AG04449 (cell line): ENCODE results near the gene CPNE9.

Source experiments
- CTCF ChIA-PET: fragments of 350-600 bp; formaldehyde crosslinking; extraction: SDS; loops from one replicate; lab custom pipeline; 2021; ENCODE audit warnings: antibody characterized with exemption; lab: Yijun Ruan, JAX
- POLR2A ChIA-PET: fragments of 400-600, 350-600 bp; formaldehyde crosslinking; extraction: SDS; loops from one replicate; lab custom pipeline; 2020; ENCODE audit warnings: antibody characterized with exemption, inconsistent platforms; lab: Yijun Ruan, JAX
- DNase-seq: peaks from one replicate; pipeline ENCODE4 v3.0.0-alpha.2; 2010; ENCODE audit warnings: low read depth, low spot score
- H3K4me3 ChIP-seq: 2 replicates; pipeline ENCODE4 v1.5.1; 2011; ENCODE audit warnings: low read depth, mild to moderate bottlenecking, control low read depth, low read length
- TF ChIP-seq, protein P1 (sequence below): IDR thresholded peaks from one replicate; pipeline ENCODE4 v1.5.1; 2011; ENCODE audit warnings: mild to moderate bottlenecking, moderate library complexity, low read length, control low read depth, inconsistent platforms; ENCODE audit not compliant: insufficient read depth; ENCODE audit errors: missing control alignments

The CPNE9 gene

DNA sequence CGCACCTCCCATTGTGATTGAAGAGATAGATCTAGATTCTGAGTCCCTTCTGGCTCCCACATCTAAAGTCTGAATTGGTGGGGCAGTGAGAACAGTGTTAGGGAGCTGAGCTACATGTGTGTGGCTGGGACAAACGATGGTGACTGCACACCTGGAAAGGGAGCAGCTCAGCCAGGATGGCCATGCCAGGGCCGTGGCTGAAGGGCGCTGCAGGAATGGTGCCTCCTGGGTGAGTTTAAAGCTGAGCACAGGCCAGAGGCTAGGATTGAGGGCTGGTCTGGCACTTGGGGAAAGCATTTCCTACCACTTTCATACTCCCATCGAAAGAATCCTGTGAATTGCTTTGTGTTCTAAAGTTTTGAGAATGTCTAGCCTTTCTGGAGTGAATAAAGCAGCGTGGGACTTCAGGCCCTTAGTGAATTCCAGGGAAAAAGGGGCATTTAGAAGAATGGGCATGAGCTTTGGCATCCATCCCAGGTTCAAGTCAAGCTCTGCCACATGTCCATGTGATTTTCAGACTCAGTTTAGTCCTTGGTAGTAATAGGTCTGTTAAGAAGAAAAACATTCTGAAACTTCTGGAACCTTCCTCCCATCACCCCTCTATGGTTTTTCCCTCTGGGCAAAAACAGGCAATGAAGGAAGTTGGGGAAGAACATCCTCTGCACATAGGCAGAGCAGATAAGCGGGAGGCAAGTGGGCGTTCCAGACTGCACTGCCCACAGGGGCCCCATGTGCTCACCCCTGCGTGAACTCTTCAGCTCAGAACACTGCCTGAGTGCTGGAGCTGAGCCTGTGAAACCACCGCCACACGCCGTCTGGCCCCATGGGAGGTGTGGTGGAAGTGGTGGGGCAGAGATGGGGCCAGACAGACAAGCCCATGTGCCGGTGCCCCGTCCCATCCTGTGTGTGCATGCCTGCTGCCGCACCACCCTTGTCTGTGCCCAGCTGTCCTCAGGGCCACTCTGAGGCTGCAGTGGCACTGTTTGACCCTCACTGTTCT, 12.9 kb upstream of the CPNE9 start:
- TF ChIP-seq, protein P1, sequence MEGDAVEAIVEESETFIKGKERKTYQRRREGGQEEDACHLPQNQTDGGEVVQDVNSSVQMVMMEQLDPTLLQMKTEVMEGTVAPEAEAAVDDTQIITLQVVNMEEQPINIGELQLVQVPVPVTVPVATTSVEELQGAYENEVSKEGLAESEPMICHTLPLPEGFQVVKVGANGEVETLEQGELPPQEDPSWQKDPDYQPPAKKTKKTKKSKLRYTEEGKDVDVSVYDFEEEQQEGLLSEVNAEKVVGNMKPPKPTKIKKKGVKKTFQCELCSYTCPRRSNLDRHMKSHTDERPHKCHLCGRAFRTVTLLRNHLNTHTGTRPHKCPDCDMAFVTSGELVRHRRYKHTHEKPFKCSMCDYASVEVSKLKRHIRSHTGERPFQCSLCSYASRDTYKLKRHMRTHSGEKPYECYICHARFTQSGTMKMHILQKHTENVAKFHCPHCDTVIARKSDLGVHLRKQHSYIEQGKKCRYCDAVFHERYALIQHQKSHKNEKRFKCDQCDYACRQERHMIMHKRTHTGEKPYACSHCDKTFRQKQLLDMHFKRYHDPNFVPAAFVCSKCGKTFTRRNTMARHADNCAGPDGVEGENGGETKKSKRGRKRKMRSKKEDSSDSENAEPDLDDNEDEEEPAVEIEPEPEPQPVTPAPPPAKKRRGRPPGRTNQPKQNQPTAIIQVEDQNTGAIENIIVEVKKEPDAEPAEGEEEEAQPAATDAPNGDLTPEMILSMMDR: no peak
- H3K4me3 ChIP-seq: no peak overlapping the region
- CTCF ChIA-PET: interaction anchor here (1.4 kb wide), 1 partner anchor 14 kb away, joined by 4 read pairs; no protein-coding TSS in a partner anchor
- DNase-seq: no peak
- POLR2A ChIA-PET: no interaction called here

DNA sequence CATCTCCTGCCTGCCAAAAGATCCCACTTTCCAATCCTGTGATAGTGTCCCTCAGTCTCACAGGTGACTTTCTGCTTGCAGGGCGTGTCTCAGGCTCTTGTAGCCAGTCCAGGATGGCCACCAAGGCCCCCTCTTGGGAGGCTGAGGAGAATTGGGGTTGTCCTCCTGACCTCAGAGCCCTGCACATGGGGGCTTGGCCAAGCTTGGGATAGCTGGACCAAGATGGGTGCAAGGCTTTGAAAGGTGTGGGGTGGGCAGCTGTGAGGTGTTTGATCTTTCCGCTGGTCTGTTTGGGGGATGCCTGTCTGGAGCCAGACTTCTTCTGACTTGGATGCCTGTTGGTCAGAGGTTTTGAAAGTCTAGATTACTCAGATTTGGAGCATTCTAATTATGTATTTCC, 12.0 kb upstream of the CPNE9 start:
- ChIA-PET POLR2A (no interaction called here), CTCF (interaction anchor here (1.1 kb wide), 1 partner anchor 24 kb away, joined by 3 read pairs; no protein-coding TSS in a partner anchor)
- H3K4me3 ChIP-seq: no peak overlapping the region
- DNase-seq: no peak
- TF ChIP-seq, protein P1: no peak

DNA sequence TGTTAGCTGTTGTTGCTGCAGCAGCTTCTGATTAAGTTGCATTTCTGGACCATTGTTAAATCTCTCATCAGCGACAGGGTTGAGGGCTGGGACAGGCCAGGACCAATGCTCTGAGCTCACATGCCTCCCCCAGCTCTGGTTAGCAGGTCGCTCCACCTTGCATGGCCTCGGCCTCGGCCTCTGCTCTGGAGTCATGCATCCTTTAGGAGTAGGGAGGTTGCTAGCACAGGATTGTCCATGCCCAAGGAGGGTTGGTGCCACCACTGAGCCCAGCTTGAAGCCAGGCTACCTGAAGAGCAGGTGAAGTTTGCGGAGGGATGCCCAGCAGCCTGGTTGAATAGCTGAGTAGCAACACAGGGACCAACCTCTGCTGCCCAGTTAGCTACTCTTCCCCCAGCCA, 11.2 kb upstream of the CPNE9 start:
- TF ChIP-seq, protein P1: no peak
- H3K4me3 ChIP-seq: no peak overlapping the region
- POLR2A ChIA-PET: no interaction called here
- CTCF ChIA-PET: interaction anchor here (0.9 to 1.1 kb wide), 2 partner anchors 9 to 23 kb away, joined by 3 read pairs; no protein-coding TSS in a partner anchor
- DNase-seq: no peak

GRCh38 chr3:9695345-9695744, 8.3 kb upstream of the CPNE9 start:
- POLR2A ChIA-PET: interaction anchor here (0.6 kb wide), 1 partner anchor 307 kb away, joined by 4 read pairs; no protein-coding TSS in a partner anchor

GRCh38 chr3:9695746-9696145, 7.9 kb upstream of the CPNE9 start:
- ChIA-PET POLR2A (interaction anchor here (0.6 kb wide), 1 partner anchor 308 kb away, joined by 4 read pairs; no protein-coding TSS in a partner anchor), CTCF (interaction anchor here (0.8 kb wide), 1 partner anchor 1961 kb away, joined by 3 read pairs; no protein-coding TSS in a partner anchor)
- no peak overlapping the region for H3K4me3 ChIP-seq
- no peak for DNase-seq
- TF ChIP-seq, protein P1: no peak

More at GRCh38 chr3:9695345-9695744, 8.3 kb upstream of the CPNE9 start:
- CTCF ChIA-PET: interaction anchor here (0.8 kb wide), 1 partner anchor 1961 kb away, joined by 3 read pairs; no protein-coding TSS in a partner anchor
- no peak overlapping the region for H3K4me3 ChIP-seq
- TF ChIP-seq, protein P1: no peak
- DNase-seq: no peak
